HCT116 (cell line): Measurements from ENCODE around the gene CBLC.

ENCODE experiments used
- EZH2 ChIP-seq: fragments of 200-600 bp; sonication (generic); IDR thresholded peaks from 2 replicates; pipeline ENCODE4 v1.6.1; 2017; ENCODE audit warnings: antibody characterized with exemption, mixed run types
- POLR2A ChIP-seq: IDR thresholded peaks from 2 replicates; pipeline ENCODE4 v1.7.0; 2011; ENCODE audit warnings: borderline replicate concordance; ENCODE audit not compliant: insufficient read depth, insufficient read length; ENCODE audit errors: extremely low read depth
- SP1 ChIP-seq: IDR thresholded peaks from 2 replicates; pipeline ENCODE4 v1.6.1; 2012; ENCODE audit warnings: low read depth
- TF ChIP-seq, protein P1 (sequence below), 3 experiments: fragments of 200-600 bp in 1 of 3; sonication (generic) in 1 of 3; IDR thresholded peaks in 2 of 3; conservative IDR thresholded peaks in 1 of 3; 2 replicates each; pipeline ENCODE4 v1.5.1; 2012 to 2017; ENCODE audit warnings: low read depth in 2 of 3, low read length in 2 of 3, antibody characterized with exemption in 1 of 3, borderline replicate concordance in 1 of 3, control low read depth in 1 of 3, mild to moderate bottlenecking in 1 of 3, mixed read lengths in 1 of 3, mixed run types in 1 of 3, moderate library complexity in 1 of 3; ENCODE audit not compliant: insufficient read depth in 1 of 3

DNA sequence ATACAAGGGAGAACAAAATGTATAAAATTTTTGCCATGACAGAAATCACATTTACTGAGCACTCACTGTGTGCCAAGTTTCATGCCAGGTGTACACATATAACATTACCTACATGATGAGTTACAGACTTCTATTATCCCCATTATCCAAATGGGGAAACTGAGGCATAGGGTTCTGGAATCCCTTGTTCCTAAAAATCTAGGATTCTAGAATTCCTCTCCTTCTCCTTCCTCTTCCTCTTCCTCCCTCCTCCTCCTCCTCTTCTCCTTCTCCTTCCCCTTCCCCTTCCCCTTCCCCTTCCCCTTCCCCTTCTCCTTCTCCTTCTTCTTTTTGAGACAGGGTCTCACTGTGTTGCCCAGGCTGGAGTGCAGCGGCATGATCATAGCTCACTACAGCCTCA lies 43.3 kb upstream of the CBLC start:
- TF ChIP-seq EZH2 (no peak), POLR2A (no peak), SP1 (no peak)
- TF ChIP-seq, protein P1, sequence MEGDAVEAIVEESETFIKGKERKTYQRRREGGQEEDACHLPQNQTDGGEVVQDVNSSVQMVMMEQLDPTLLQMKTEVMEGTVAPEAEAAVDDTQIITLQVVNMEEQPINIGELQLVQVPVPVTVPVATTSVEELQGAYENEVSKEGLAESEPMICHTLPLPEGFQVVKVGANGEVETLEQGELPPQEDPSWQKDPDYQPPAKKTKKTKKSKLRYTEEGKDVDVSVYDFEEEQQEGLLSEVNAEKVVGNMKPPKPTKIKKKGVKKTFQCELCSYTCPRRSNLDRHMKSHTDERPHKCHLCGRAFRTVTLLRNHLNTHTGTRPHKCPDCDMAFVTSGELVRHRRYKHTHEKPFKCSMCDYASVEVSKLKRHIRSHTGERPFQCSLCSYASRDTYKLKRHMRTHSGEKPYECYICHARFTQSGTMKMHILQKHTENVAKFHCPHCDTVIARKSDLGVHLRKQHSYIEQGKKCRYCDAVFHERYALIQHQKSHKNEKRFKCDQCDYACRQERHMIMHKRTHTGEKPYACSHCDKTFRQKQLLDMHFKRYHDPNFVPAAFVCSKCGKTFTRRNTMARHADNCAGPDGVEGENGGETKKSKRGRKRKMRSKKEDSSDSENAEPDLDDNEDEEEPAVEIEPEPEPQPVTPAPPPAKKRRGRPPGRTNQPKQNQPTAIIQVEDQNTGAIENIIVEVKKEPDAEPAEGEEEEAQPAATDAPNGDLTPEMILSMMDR (IDR thresholded peaks at IDR 0.05 in 2 of 3, conservative IDR thresholded peaks at IDR 0.05 in 1 of 3; ENCODE audit: borderline replicate concordance in 1 of 3, insufficient read depth in 1 of 3, low read depth in 2 of 3, low read length in 2 of 3): no peak
